GM10248 (cell line): ENCODE measurements around the gene BATF3.

Experiments used
- CTCF ChIA-PET: fragments of 300-600 bp; sonication (Branson Sonifier 250); formaldehyde crosslinking; extraction: SDS; loops from one replicate; lab custom pipeline; 2021; ENCODE audit warnings: antibody characterized with exemption; lab: Yijun Ruan, JAX
- POLR2A ChIA-PET: fragments of 350-650 bp; sonication (Branson Sonifier 250); formaldehyde crosslinking; extraction: SDS; loops from one replicate; lab custom pipeline; 2020; ENCODE audit warnings: antibody characterized with exemption; lab: Yijun Ruan, JAX
- DNase-seq: peaks from one replicate; pipeline ENCODE4 v3.0.0; 2012; ENCODE audit errors: extremely low spot score
- CTCF ChIP-seq: IDR thresholded peaks from 2 replicates; pipeline ENCODE4 v1.5.1; 2012; ENCODE audit warnings: mild to moderate bottlenecking, low read depth; ENCODE audit errors: extremely low read depth, missing control alignments, control extremely low read depth

The BATF3 gene

GRCh38 chr1:212656730-212657129 lies 42.9 kb downstream of the BATF3 start:
- no peak for DNase-seq
- POLR2A ChIA-PET = no interaction called here
- no peak for TF ChIP-seq CTCF
- CTCF ChIA-PET = interaction anchor here (1.4 kb wide), 2 partner anchors 27 to 179 kb away, joined by 3 read pairs; no protein-coding TSS in a partner anchor

- POLR2A ChIA-PET = no interaction called here
- no peak for TF ChIP-seq CTCF
Observed at GRCh38 chr1:212655668-212656440, 43.8 kb downstream of the BATF3 start.

GRCh38 chr1:212652609-212653008 lies 47.0 kb downstream of the BATF3 start:
- ChIA-PET POLR2A (no interaction called here), CTCF (interaction anchor here (0.9 to 4.9 kb wide), 6 partner anchors 9 to 43 kb away, joined by 3 to 45 read pairs (median 4); no protein-coding TSS in a partner anchor)
- TF ChIP-seq CTCF = no peak
- no peak for DNase-seq

More at GRCh38 chr1:212655668-212656440, 43.8 kb downstream of the BATF3 start:
- CTCF ChIA-PET = interaction anchor here (0.9 to 2.1 kb wide), 5 partner anchors 10 to 178 kb away, joined by 3 to 23 read pairs (median 4); no protein-coding TSS in a partner anchor
- no peak for DNase-seq

GRCh38 chr1:212651977-212652376 lies 47.7 kb downstream of the BATF3 start:
- no peak for TF ChIP-seq CTCF
- POLR2A ChIA-PET = no interaction called here
- CTCF ChIA-PET = interaction anchor here (0.9 to 4.9 kb wide), 6 partner anchors 8 to 174 kb away, joined by 3 to 45 read pairs (median 6); no protein-coding TSS in a partner anchor
- no peak for DNase-seq

- ChIA-PET CTCF (interaction anchor here (1.3 to 4.9 kb wide), 3 partner anchors 14 to 174 kb away, joined by 5 to 45 read pairs (median 15); no protein-coding TSS in a partner anchor), POLR2A (no interaction called here)
- no peak for TF ChIP-seq CTCF
- no peak for DNase-seq
Observed at GRCh38 chr1:212651521-212651920, 48.1 kb downstream of the BATF3 start.

- DNase-seq = no peak
- CTCF ChIA-PET = interaction anchor here (0.6 to 4.9 kb wide), 5 partner anchors 9 to 173 kb away, joined by 3 to 45 read pairs (median 3); no protein-coding TSS in a partner anchor
- POLR2A ChIA-PET = no interaction called here
- no peak for TF ChIP-seq CTCF
Observed at GRCh38 chr1:212650228-212650627, 49.4 kb downstream of the BATF3 start.
